HG03045 (cell line): ENCODE measurements around the gene RCC1.
A peak's percentile ranks its signal among the peaks of the same experiment; 100 is the strongest.
"Not testable (repeated sequence)": the region's sequence is repeated elsewhere in the genome, so short reads cannot be mapped to it uniquely, and the experiment has no call there.

Source experiments
- ATAC-seq: cut with Tn5 transposase; IDR thresholded peaks from one replicate; pipeline ENCODE4 v1.9.1; 2021; ENCODE audit warnings: mild to moderate bottlenecking, moderate library complexity; ENCODE audit not compliant: unreplicated experiment

The RCC1 gene

GRCh38 chr1:28540651-28541050, 34.8 kb downstream of the RCC1 start:
- no peak for ATAC-seq

- ATAC-seq, result not testable (repeated sequence)
Observed at GRCh38 chr1:28541414-28542015, 35.7 kb downstream of the RCC1 start.

GRCh38 chr1:28545246-28545628, 39.4 kb downstream of the RCC1 start:
- ATAC-seq, result no peak

GRCh38 chr1:28548318-28548717, 42.5 kb downstream of the RCC1 start:
- ATAC-seq, result no peak

GRCh38 chr1:28551381-28551780, 45.5 kb downstream of the RCC1 start:
- ATAC-seq, result no peak

GRCh38 chr1:28552758-28553663, 47.2 kb downstream of the RCC1 start, which contains the start of gene TRNAU1AP:
Gene TRNAU1AP (plus strand): TSS chr1:28553085. CDS start chr1:28553111, 26 bp downstream.
- peak; percentile 92 for ATAC-seq

GRCh38 chr1:28560886-28561285, 55.0 kb downstream of the RCC1 start:
- ATAC-seq, result no peak

- no peak for ATAC-seq
Observed at GRCh38 chr1:28564310-28564709, 58.5 kb downstream of the RCC1 start.

GRCh38 chr1:28565040-28565439, 59.2 kb downstream of the RCC1 start:
- no peak for ATAC-seq

- no peak for ATAC-seq
Observed at GRCh38 chr1:28565726-28566125, 59.9 kb downstream of the RCC1 start.

GRCh38 chr1:28566931-28567330, 61.1 kb downstream of the RCC1 start:
- no peak for ATAC-seq

- no peak for ATAC-seq
Observed at GRCh38 chr1:28571911-28572310, 66.1 kb downstream of the RCC1 start.

- not testable (repeated sequence) for ATAC-seq
Observed at GRCh38 chr1:28572891-28573290, 67.0 kb downstream of the RCC1 start.

- no peak for ATAC-seq
Observed at GRCh38 chr1:28573564-28573963, 67.7 kb downstream of the RCC1 start.

- no peak for ATAC-seq
Observed at GRCh38 chr1:28577052-28577678, 71.3 kb downstream of the RCC1 start.

GRCh38 chr1:28577738-28578536, 72.1 kb downstream of the RCC1 start:
- no peak for ATAC-seq

- no peak for ATAC-seq
Observed at GRCh38 chr1:28578696-28579218, 72.9 kb downstream of the RCC1 start.

- no peak for ATAC-seq
Observed at GRCh38 chr1:28579401-28579800, 73.6 kb downstream of the RCC1 start.

GRCh38 chr1:28580722-28581530, 75.1 kb downstream of the RCC1 start:
- ATAC-seq, result peak; percentile 10
